Putamen (tissue), 1 donor: Measurements from ENCODE around the gene NMT2.
"Not testable (repeated sequence)": the region's sequence is repeated elsewhere in the genome, so short reads cannot be mapped to it uniquely, and the experiment has no call there.

ENCODE experiments used
- DNase-seq: peaks from one replicate; pipeline ENCODE4 v3.0.0-alpha.2; 2016; ENCODE audit warnings: low spot score

NMT2 gene

GRCh38 chr10:15168291-15168785 lies at the start of gene NMT2:
NMT2 (minus strand) TSS chr10:15168693; CDS start chr10:15168612, 81 bp downstream.
- no peak for DNase-seq

- no peak for DNase-seq
Measured at GRCh38 chr10:15216700-15217099, 48.2 kb upstream of the NMT2 start.

- no peak for DNase-seq
Measured at GRCh38 chr10:15214237-15214636, 45.7 kb upstream of the NMT2 start.

- DNase-seq = no peak
Measured at GRCh38 chr10:15213461-15213861, 45.0 kb upstream of the NMT2 start.

- DNase-seq = no peak
Measured at GRCh38 chr10:15211464-15211979, 43.0 kb upstream of the NMT2 start.

GRCh38 chr10:15210521-15210920 lies 42.0 kb upstream of the NMT2 start:
- DNase-seq = no peak

- peak; percentile 77 for DNase-seq
Measured at GRCh38 chr10:15209827-15210509, 41.5 kb upstream of the NMT2 start.

- DNase-seq = no peak
Measured at GRCh38 chr10:15208221-15208620, 39.7 kb upstream of the NMT2 start.

GRCh38 chr10:15207410-15207809 lies 38.9 kb upstream of the NMT2 start:
- not testable (repeated sequence) for DNase-seq

- no peak for DNase-seq
Measured at GRCh38 chr10:15202639-15203038, 34.1 kb upstream of the NMT2 start.

- DNase-seq = not testable (repeated sequence)
Measured at GRCh38 chr10:15202301-15202621, 33.8 kb upstream of the NMT2 start.

GRCh38 chr10:15201589-15202300 lies 33.3 kb upstream of the NMT2 start:
- no peak for DNase-seq

GRCh38 chr10:15200626-15201025 lies 32.1 kb upstream of the NMT2 start:
- DNase-seq = no peak

GRCh38 chr10:15197911-15198310 lies 29.4 kb upstream of the NMT2 start:
- no peak for DNase-seq

- no peak for DNase-seq
Measured at GRCh38 chr10:15197276-15197675, 28.8 kb upstream of the NMT2 start.

GRCh38 chr10:15196021-15196834 lies 27.7 kb upstream of the NMT2 start:
- DNase-seq = no peak

GRCh38 chr10:15189133-15189885 lies 20.8 kb upstream of the NMT2 start:
- DNase-seq = no peak

- DNase-seq = no peak
Measured at GRCh38 chr10:15188603-15189002, 20.1 kb upstream of the NMT2 start.

- DNase-seq = no peak
Measured at GRCh38 chr10:15183689-15184481, 15.4 kb upstream of the NMT2 start.

GRCh38 chr10:15182540-15183207 lies 14.2 kb upstream of the NMT2 start:
- DNase-seq = no peak
